ENCODE data around the gene TMEM179B. TPM values are rescaled to one million over a fixed set of nuclear protein-coding genes. Genes with fewer than 3 reads are reported as not detected.

Gene TMEM179B
- total and polyA plus RNA-seq, 9 of the 15 experiments (the other 6 are each of a cell fraction or from before 2014, with no cell fraction given) = 27.7 to 105 (median 37.0) TPM

- TF ChIP-seq RNF219 (CRISPR knock-in tag; IDR thresholded peaks at IDR 0.05) = no peak
- TF ChIP-seq TSC22D4 (tag; IDR thresholded peaks at IDR 0.05) = no peak
- no peak for TF ChIP-seq BCL6 (CRISPR knock-in tag; IDR thresholded peaks at IDR 0.05)
- no peak for TF ChIP-seq SP2 (IDR thresholded peaks at IDR 0.05; ENCODE audit: extremely low read depth, low read depth, low read length, poor library complexity, severe bottlenecking)
- no peak for TF ChIP-seq SMARCE1 (IDR thresholded peaks at IDR 0.05)
- no peak for TF ChIP-seq MAFK (IDR thresholded peaks at IDR 0.05; ENCODE audit: low read length)
- TF ChIP-seq HCFC1 (IDR thresholded peaks at IDR 0.05; ENCODE audit: low read depth, low read length) = peak; percentile 90
- no peak for TF ChIP-seq ZNF140 (CRISPR knock-in tag; IDR thresholded peaks at IDR 0.05)
- TF ChIP-seq RCOR1 (IDR thresholded peaks at IDR 0.05; ENCODE audit: borderline replicate concordance in 1 of 2, low read depth in 2 of 2, low read length in 2 of 2) = peak in 1 of 2 experiments; percentile 18; a peak in 2 of 4 replicates
- no peak for TF ChIP-seq GTF2A2 (tag; IDR thresholded peaks at IDR 0.05)
- peak; percentile 98 for TF ChIP-seq GABPB1 (CRISPR knock-in tag; IDR thresholded peaks at IDR 0.05)
- TF ChIP-seq, protein P1, sequence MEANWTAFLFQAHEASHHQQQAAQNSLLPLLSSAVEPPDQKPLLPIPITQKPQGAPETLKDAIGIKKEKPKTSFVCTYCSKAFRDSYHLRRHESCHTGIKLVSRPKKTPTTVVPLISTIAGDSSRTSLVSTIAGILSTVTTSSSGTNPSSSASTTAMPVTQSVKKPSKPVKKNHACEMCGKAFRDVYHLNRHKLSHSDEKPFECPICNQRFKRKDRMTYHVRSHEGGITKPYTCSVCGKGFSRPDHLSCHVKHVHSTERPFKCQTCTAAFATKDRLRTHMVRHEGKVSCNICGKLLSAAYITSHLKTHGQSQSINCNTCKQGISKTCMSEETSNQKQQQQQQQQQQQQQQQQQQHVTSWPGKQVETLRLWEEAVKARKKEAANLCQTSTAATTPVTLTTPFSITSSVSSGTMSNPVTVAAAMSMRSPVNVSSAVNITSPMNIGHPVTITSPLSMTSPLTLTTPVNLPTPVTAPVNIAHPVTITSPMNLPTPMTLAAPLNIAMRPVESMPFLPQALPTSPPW (CRISPR knock-in tag; IDR thresholded peaks at IDR 0.05) = no peak; the same call in 1 of the 2 replicates
- TF ChIP-seq XRCC4 (IDR thresholded peaks at IDR 0.05; ENCODE audit: extremely low read depth, insufficient read depth, insufficient read length) = no peak
- no peak for TF ChIP-seq TARDBP (IDR thresholded peaks at IDR 0.05)
- TF ChIP-seq FOSL1 (tag; conservative IDR thresholded peaks at IDR 0.05) = peak; percentile 16; the same call in 1 of the 2 replicates
- TF ChIP-seq POLR2B (IDR thresholded peaks at IDR 0.05; ENCODE audit: low read depth, partially characterized antibody) = peak; percentile 70
- 0 out of 2 replicates have a peak, but pooled peaks have one; percentile 6 for TF ChIP-seq ZC3H8 (IDR thresholded peaks at IDR 0.05)
- 0 out of 2 replicates have a peak, but pooled peaks have one; percentile 48 for TF ChIP-seq HNRNPL (IDR thresholded peaks at IDR 0.05; ENCODE audit: low read depth, low read length)
- TF ChIP-seq RB1 (IDR thresholded peaks at IDR 0.05; ENCODE audit: low read depth) = peak; percentile 70; the same call in 1 of the 2 replicates
- peak; percentile 88 for TF ChIP-seq KDM5B (IDR thresholded peaks at IDR 0.05; ENCODE audit: insufficient replicate concordance, low read depth, low read length)
- TF ChIP-seq ZNF586 (CRISPR knock-in tag; conservative IDR thresholded peaks at IDR 0.05) = no peak
- TF ChIP-seq TFE3 (CRISPR knock-in tag; IDR thresholded peaks at IDR 0.05) = no peak
- TF ChIP-seq E2F5 (CRISPR knock-in tag; IDR thresholded peaks at IDR 0.05) = no peak
These were observed 52.1 kb downstream of the TMEM179B start, which contains the start of gene WDR74 (continued) for GRCh38 chr11:62839050-62839945.
